H1 (cell line): ENCODE results near the gene ITPR3. TPM values are rescaled to one million over a fixed set of nuclear protein-coding genes. Genes with fewer than 3 reads are reported as not detected.

Experiments used
- CTCF ChIA-PET: fragments of 300-600 bp; sonication (Branson Sonifier 250); formaldehyde crosslinking; loops from one replicate; lab custom pipeline; 2021; ENCODE audit not compliant: partially characterized antibody; lab: Charles Lee
- POLR2A ChIA-PET: fragments of 300-600 bp; sonication (Branson Sonifier 250); formaldehyde crosslinking; loops from one replicate; lab custom pipeline; 2021; ENCODE audit warnings: inconsistent platforms; ENCODE audit not compliant: partially characterized antibody; lab: Charles Lee
- DNase-seq, 2 experiments: peaks; one replicate each; pipeline versions ENCODE4 v3.0.0 to v3.0.0-alpha.2; 2010 to 2022; ENCODE audit warnings: low spot score in 2 of 2, low read depth in 1 of 2, mixed read lengths in 1 of 2
- FAIRE-seq: peaks from 2 replicates; lab custom pipeline; 2011; peaks lifted over from hg19 to GRCh38; lab: Jason Lieb, UNC
- H2AFZ ChIP-seq: 2 replicates; pipeline ENCODE4 v1.8.1; 2012; ENCODE audit warnings: low read length, inconsistent platforms
- H2AK5ac ChIP-seq: 2 replicates; pipeline ENCODE4 v1.6.1; 2013; ENCODE audit warnings: low read depth, low read length
- H2BK120ac ChIP-seq: replicated peaks from 2 replicates; pipeline ENCODE3; 2013; ENCODE audit warnings: low read depth, low read length, inconsistent platforms
- H2BK12ac ChIP-seq: 2 replicates; pipeline ENCODE4 v1.6.1; 2013; ENCODE audit warnings: low read depth, low read length
- H2BK15ac ChIP-seq: 2 replicates; pipeline ENCODE4 v1.6.1; 2013; ENCODE audit warnings: low read length
- H2BK20ac ChIP-seq: 2 replicates; pipeline ENCODE4 v1.6.1; 2013; ENCODE audit warnings: low read length
- H2BK5ac ChIP-seq: 2 replicates; pipeline ENCODE4 v1.6.1; 2013; ENCODE audit warnings: low read depth, low read length
- H3K14ac ChIP-seq: 2 replicates; pipeline ENCODE4 v1.6.1; 2013; ENCODE audit warnings: inconsistent platforms; ENCODE audit not compliant: insufficient read length
- H3K18ac ChIP-seq: 2 replicates; pipeline ENCODE4 v1.6.1; 2013; ENCODE audit warnings: low read length; ENCODE audit errors: extremely low read depth
- H3K23ac ChIP-seq: 2 replicates; pipeline ENCODE4 v1.6.1; 2013; ENCODE audit warnings: inconsistent platforms; ENCODE audit not compliant: insufficient read length
- H3K23me2 ChIP-seq: 2 replicates; pipeline ENCODE4 v1.6.1; 2013; ENCODE audit warnings: low read depth, low read length
- H3K27ac ChIP-seq: 2 replicates; pipeline ENCODE4 v1.6.1; 2011; ENCODE audit warnings: low read depth, low read length, inconsistent platforms
- H3K27me3 ChIP-seq, 4 experiments: replicated peaks in 1 of 4; 1 replicate in 1 of 4; 2 replicates in 3 of 4; pipeline versions ENCODE4 v1.6.1 to v1.8.1; 2011 to 2013; ENCODE audit warnings: low read length in 3 of 4, mild to moderate bottlenecking in 3 of 4, inconsistent platforms in 2 of 4, mixed read lengths in 2 of 4, moderate library complexity in 1 of 4; ENCODE audit not compliant: control insufficient read depth in 3 of 4, insufficient read depth in 3 of 4; ENCODE audit errors: extremely low read depth in 1 of 4
- H3K36me3 ChIP-seq, 4 experiments: 2 replicates each; pipeline versions ENCODE4 v1.6.1 to v1.8.1; 2011 to 2013; ENCODE audit warnings: mild to moderate bottlenecking in 4 of 4, low read length in 3 of 4, moderate library complexity in 2 of 4, control low read depth in 1 of 4, inconsistent platforms in 1 of 4; ENCODE audit not compliant: insufficient read depth in 4 of 4, control insufficient read depth in 2 of 4
- H3K4ac ChIP-seq: replicated peaks from 2 replicates; pipeline ENCODE3; 2013; ENCODE audit warnings: low read length, low read depth, mixed read lengths, inconsistent platforms; ENCODE audit not compliant: insufficient read length
- H3K4me1 ChIP-seq, 4 experiments: replicated peaks in 1 of 4; 1 replicate in 1 of 4; 2 replicates in 3 of 4; pipeline versions ENCODE4 v1.6.1 to v1.8.1; 2011 to 2013; ENCODE audit warnings: low read length in 3 of 4, inconsistent platforms in 2 of 4, mixed read lengths in 1 of 4; ENCODE audit not compliant: insufficient read depth in 4 of 4, control insufficient read depth in 3 of 4
- H3K4me2 ChIP-seq, 2 experiments: 2 replicates each; pipeline versions ENCODE4 v1.6.1 to v1.8.1; 2011 to 2013; ENCODE audit warnings: low read depth in 2 of 2, low read length in 2 of 2, control low read depth in 1 of 2, inconsistent platforms in 1 of 2, mild to moderate bottlenecking in 1 of 2; ENCODE audit not compliant: insufficient read depth in 1 of 2
- H3K4me3 ChIP-seq, 4 experiments: fragments of 200-600, 300-600 bp in 1 of 4; sonication (generic), shearing (Covaris generic), sonication (Bioruptor Twin) in 1 of 4; 2 replicates each; pipeline versions ENCODE4 v1.5.1 to v1.8.1; 2011 to 2016; ENCODE audit warnings: low read length in 4 of 4, low read depth in 3 of 4, control low read depth in 2 of 4, inconsistent platforms in 2 of 4, mild to moderate bottlenecking in 2 of 4, mixed read lengths in 1 of 4, moderate library complexity in 1 of 4; ENCODE audit not compliant: insufficient read depth in 2 of 4; ENCODE audit errors: extremely low read depth in 1 of 4
- H3K56ac ChIP-seq: replicated peaks from 2 replicates; pipeline ENCODE3; 2013; ENCODE audit warnings: low read depth, mild to moderate bottlenecking, mixed read lengths, low read length, inconsistent platforms; ENCODE audit not compliant: insufficient read length
- H3K79me1 ChIP-seq: 2 replicates; pipeline ENCODE4 v1.6.1; 2013; ENCODE audit warnings: low read depth, low read length, control low read depth
- H3K79me2 ChIP-seq, 2 experiments: 2 replicates each; pipeline versions ENCODE4 v1.6.1 to v1.8.1; 2012 to 2013; ENCODE audit warnings: low read length in 2 of 2, mild to moderate bottlenecking in 2 of 2, inconsistent platforms in 1 of 2; ENCODE audit not compliant: insufficient read depth in 2 of 2, control insufficient read depth in 1 of 2
- H3K9ac ChIP-seq, 4 experiments: replicated peaks in 1 of 4; 1 replicate in 1 of 4; 2 replicates in 3 of 4; pipeline versions ENCODE4 v1.6.1 to v1.8.1; 2011 to 2013; ENCODE audit warnings: low read depth in 3 of 4, low read length in 3 of 4, control low read depth in 2 of 4, mild to moderate bottlenecking in 2 of 4, moderate library complexity in 2 of 4, inconsistent platforms in 1 of 4; ENCODE audit errors: extremely low read depth in 1 of 4
- H3K9me3 ChIP-seq, 2 experiments: 2 replicates each; pipeline versions ENCODE4 v1.6.1 to v1.8.1; 2012 to 2013; ENCODE audit warnings: mild to moderate bottlenecking in 2 of 2, moderate library complexity in 2 of 2, control low read depth in 1 of 2, inconsistent platforms in 1 of 2, low read depth in 1 of 2, low read length in 1 of 2, mixed read lengths in 1 of 2; ENCODE audit not compliant: insufficient read depth in 2 of 2
- H4K20me1 ChIP-seq, 2 experiments: replicated peaks in 1 of 2; 2 replicates each; pipeline versions ENCODE3 to v1.8.1; 2011 to 2013; ENCODE audit warnings: inconsistent platforms in 2 of 2, low read length in 2 of 2, mild to moderate bottlenecking in 1 of 2; ENCODE audit not compliant: insufficient read depth in 2 of 2, control insufficient read depth in 1 of 2
- H4K5ac ChIP-seq: 2 replicates; pipeline ENCODE4 v1.6.1; 2013; ENCODE audit warnings: low read length, low read depth, mixed read lengths, inconsistent platforms; ENCODE audit not compliant: insufficient read length
- H4K8ac ChIP-seq: 2 replicates; pipeline ENCODE4 v1.8.0; 2013; ENCODE audit warnings: mild to moderate bottlenecking, moderate library complexity, low read length, inconsistent platforms; ENCODE audit not compliant: insufficient read depth; ENCODE audit errors: extremely low read depth
- H4K91ac ChIP-seq: replicated peaks from 2 replicates; pipeline ENCODE3; 2013; ENCODE audit warnings: low read length, mixed read lengths, inconsistent platforms; ENCODE audit not compliant: insufficient read length
- TCF12 ChIP-seq: IDR thresholded peaks from 2 replicates; pipeline ENCODE4 v1.6.1; 2011; ENCODE audit warnings: low read depth, mild to moderate bottlenecking, low read length
- WGBS, 2 experiments: shearing (Covaris generic) in 1 of 2; methylation state at CpG; one replicate each; pipeline versions ENCODE4 v1.1.6 to v1.1.7; 2013 to 2015; ENCODE audit warnings: low lambda C conversion rate in 2 of 2, mixed read lengths in 2 of 2, inconsistent platforms in 1 of 2, low coverage in 1 of 2, missing lambda C conversion rate in 1 of 2; ENCODE audit not compliant: insufficient replicate concordance in 2 of 2, insufficient coverage in 1 of 2, insufficient read length in 1 of 2; ENCODE audit errors: extremely low coverage in 1 of 2, missing lambda C conversion rate in 1 of 2; 5-methylcytosine and 5-hydroxymethylcytosine counted together
- polyA plus RNA-seq, 7 experiments: library from polyadenylated mRNA; depleted of rRNA in 3 of 7; stranded (reverse) in 5 of 7; unstranded in 2 of 7; fragments of >200 nt in 5 of 7; fragments of 200-250 nt in 2 of 7; gene quantifications; 1 replicate in 5 of 7; 2 replicates in 1 of 7; 4 replicates in 1 of 7; pipeline versions ENCODE4 v1.2.1 to v1.2.3, GENCODE V29; 2011 to 2013; ENCODE audit warnings: missing spikeins in 2 of 7, mixed read lengths in 2 of 7
- total RNA-seq: library from RNA; stranded (reverse); fragmentation: NEBNext Ultra II Directional; extraction: Animal tissue kit (Norgen Biotek cat#: 25700); gene quantifications from 2 replicates; pipeline ENCODE4 v1.2.1, GENCODE V29; 2021
- TF ChIP-seq, protein P1 (sequence below): IDR thresholded peaks from 2 replicates; pipeline ENCODE4 v1.6.1; 2012; ENCODE audit warnings: inconsistent platforms
- TF ChIP-seq, protein P2 (sequence below): IDR thresholded peaks from 2 replicates; pipeline ENCODE4 v1.6.1; 2012; ENCODE audit warnings: inconsistent platforms
- TF ChIP-seq, protein P3 (sequence below): IDR thresholded peaks from 2 replicates; pipeline ENCODE4 v1.6.1; 2011; ENCODE audit warnings: low read length, improper control_type of control experiment

Gene ITPR3
- total and polyA plus RNA-seq, 2 of the 8 experiments (the other 6 are each of a cell fraction or from before 2014, with no cell fraction given) = 29.1 to 45.7 TPM

DNA sequence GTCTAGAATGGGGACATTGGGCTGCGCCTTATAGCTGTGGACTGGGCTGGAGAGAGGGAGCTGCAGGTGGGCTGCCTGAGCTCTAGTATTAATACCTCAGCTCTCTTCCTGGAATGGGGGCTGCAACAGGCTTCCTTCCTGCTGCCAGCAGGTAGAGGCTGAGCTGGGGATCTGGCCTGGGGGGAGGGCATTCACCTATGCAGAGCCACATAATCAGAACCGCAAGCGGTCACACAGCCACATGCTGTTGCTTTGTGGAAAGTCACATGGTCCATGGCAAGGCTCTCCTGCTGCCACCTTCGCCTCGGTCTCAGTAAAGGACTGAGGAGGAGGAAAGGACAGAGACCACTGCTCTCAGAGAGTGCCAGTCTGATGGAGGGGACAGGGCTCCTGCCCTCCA is 35.7 kb downstream of the ITPR3 start:
- Histone ChIP-seq H3K27ac (peak overlapping the region; percentile 30; the same call in 1 of the 2 replicates), H3K14ac (no peak overlapping the region), H3K9me3 (no peaks in the 10 kb centered on the region), H4K5ac (no peak overlapping the region), H3K4me1 (peaks cover 0 to 16% (median 7%) of the 10 kb centered on the region in 4 experiments; a peak in 4 of 7 replicates), H4K20me1 (peaks cover 0 to 3% of the 10 kb centered on the region in 2 experiments), H2BK12ac (no peak overlapping the region; the same call in 1 of the 2 replicates), H3K79me2 (no peaks in the 10 kb centered on the region), H3K23ac (no peak overlapping the region), H3K9ac (no peak overlapping the region), H2BK20ac (no peak overlapping the region), H3K36me3 (no peaks in the 10 kb centered on the region; a peak in 1 of 8 replicates), H2BK5ac (no peak overlapping the region), H3K4me2 (peak overlapping the region in 1 of 2 experiments; percentile 33; a peak in 2 of 4 replicates), H4K91ac (no peak overlapping the region), H2AFZ (no peak overlapping the region), H3K79me1 (peaks cover 5% of the 10 kb centered on the region), H2AK5ac (no peak overlapping the region), H2BK15ac (0 out of 2 replicates have a peak overlapping the region, but pooled peaks have one; percentile 72), H3K18ac (peak overlapping the region; percentile 24), H3K23me2 (no peaks in the 10 kb centered on the region), H3K4ac (no peak overlapping the region), H4K8ac (no peak overlapping the region), H2BK120ac (no peak overlapping the region), H3K4me3 (no peak overlapping the region; a peak in 1 of 8 replicates), H3K27me3 (no peaks in the 10 kb centered on the region), H3K56ac (no peak overlapping the region)
- FAIRE-seq (no peak), DNase-seq (no peak)
- 66% methylated on average over 5 of the region's 5 CpGs; no CpG with 5 or more reads in 1 of the 2 experiments for whole genome bisulfite sequencing, 2 experiments
- POLR2A ChIA-PET = no interaction called here
- CTCF ChIA-PET = interaction anchor here (0.6 to 10.8 kb wide), 7 partner anchors 11 to 74 kb away, joined by 3 to 102 read pairs (median 6); no protein-coding TSS in a partner anchor
- TF ChIP-seq, protein P1, sequence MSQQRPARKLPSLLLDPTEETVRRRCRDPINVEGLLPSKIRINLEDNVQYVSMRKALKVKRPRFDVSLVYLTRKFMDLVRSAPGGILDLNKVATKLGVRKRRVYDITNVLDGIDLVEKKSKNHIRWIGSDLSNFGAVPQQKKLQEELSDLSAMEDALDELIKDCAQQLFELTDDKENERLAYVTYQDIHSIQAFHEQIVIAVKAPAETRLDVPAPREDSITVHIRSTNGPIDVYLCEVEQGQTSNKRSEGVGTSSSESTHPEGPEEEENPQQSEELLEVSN = peak; percentile 46; the same call in 1 of the 2 replicates
- TF ChIP-seq TCF12 = no peak
- TF ChIP-seq, protein P2, sequence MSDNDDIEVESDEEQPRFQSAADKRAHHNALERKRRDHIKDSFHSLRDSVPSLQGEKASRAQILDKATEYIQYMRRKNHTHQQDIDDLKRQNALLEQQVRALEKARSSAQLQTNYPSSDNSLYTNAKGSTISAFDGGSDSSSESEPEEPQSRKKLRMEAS = peak; percentile 75
- TF ChIP-seq, protein P3, sequence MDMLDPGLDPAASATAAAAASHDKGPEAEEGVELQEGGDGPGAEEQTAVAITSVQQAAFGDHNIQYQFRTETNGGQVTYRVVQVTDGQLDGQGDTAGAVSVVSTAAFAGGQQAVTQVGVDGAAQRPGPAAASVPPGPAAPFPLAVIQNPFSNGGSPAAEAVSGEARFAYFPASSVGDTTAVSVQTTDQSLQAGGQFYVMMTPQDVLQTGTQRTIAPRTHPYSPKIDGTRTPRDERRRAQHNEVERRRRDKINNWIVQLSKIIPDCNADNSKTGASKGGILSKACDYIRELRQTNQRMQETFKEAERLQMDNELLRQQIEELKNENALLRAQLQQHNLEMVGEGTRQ = peak; percentile 39; the same call in 1 of the 2 replicates
